ENCODE data around the gene ZNF827.

DNA sequence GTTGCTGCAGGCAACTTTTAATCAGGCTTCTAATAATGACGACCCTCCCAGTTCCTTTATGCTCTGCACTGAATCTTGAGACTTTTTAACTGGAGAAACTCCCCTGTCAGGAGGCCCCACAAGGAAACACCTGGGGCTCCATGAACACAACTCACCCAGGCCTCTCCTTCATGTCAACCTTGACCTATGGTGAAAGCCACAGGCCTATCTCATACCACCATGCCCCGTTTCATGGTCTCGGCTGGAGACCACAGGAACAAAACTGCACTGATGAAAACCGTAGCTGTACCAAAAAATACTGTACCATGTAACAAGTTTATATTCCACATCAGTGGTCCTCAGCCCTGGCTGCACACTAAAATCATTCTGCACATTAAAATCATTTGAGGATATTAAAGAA, 57.0 kb downstream of the ZNF827 start:
- TF ChIP-seq CTCF (IDR thresholded peaks at IDR 0.05 in 2 of 3, conservative IDR thresholded peaks at IDR 0.05 in 1 of 3; ENCODE audit: borderline replicate concordance in 1 of 3, insufficient read depth in 1 of 3, low read depth in 2 of 3, low read length in 2 of 3) = no peak
- TF ChIP-seq ATF3 (IDR thresholded peaks at IDR 0.05) = no peak
- TF ChIP-seq REST (IDR thresholded peaks at IDR 0.05; ENCODE audit: low read depth) = no peak
- no peak for TF ChIP-seq ZNF274 (IDR thresholded peaks at IDR 0.05; ENCODE audit: low read depth, low read length)
- TF ChIP-seq EZH2 (IDR thresholded peaks at IDR 0.05) = no peak
- TF ChIP-seq RAD21 (IDR thresholded peaks at IDR 0.05; ENCODE audit: low read depth) = no peak

Measured in HCT116 (cell line).